Esophagus (tissue), 2 donors: ENCODE measurements around the gene RINL. TPM values are rescaled to one million over a fixed set of nuclear protein-coding genes. Genes with fewer than 3 reads are reported as not detected.
A peak's percentile ranks its signal among the peaks of the same experiment; 100 is the strongest.
"Not testable (repeated sequence)": the region's sequence is repeated elsewhere in the genome, so short reads cannot be mapped to it uniquely, and the experiment has no call there.

ENCODE experiments used
- H3K27ac ChIP-seq, 2 donors: one replicate each; pipeline ENCODE4 v1.5.1; 2013; ENCODE audit warnings: low read depth in 2 of 2, mild to moderate bottlenecking in 2 of 2, inconsistent platforms in 1 of 2, low read length in 1 of 2, moderate library complexity in 1 of 2
- H3K27me3 ChIP-seq, 2 donors: one replicate each; pipeline ENCODE4 v1.6.1; 2013; ENCODE audit warnings: low read length in 2 of 2, control low read depth in 1 of 2, mild to moderate bottlenecking in 1 of 2; ENCODE audit not compliant: insufficient read depth in 2 of 2, control insufficient read depth in 1 of 2
- H3K36me3 ChIP-seq, 2 donors: one replicate each; pipeline ENCODE4 v1.6.1; 2013; ENCODE audit warnings: low read length in 1 of 2; ENCODE audit not compliant: control insufficient read depth in 2 of 2, insufficient read depth in 2 of 2
- H3K4me1 ChIP-seq, 2 donors: one replicate each; pipeline ENCODE4 v1.6.1; 2013; ENCODE audit warnings: low read length in 1 of 2; ENCODE audit not compliant: control insufficient read depth in 2 of 2, insufficient read depth in 2 of 2
- H3K4me3 ChIP-seq, 2 donors: one replicate each; pipeline ENCODE4 v1.5.1; 2013; ENCODE audit warnings: low read length in 2 of 2, mild to moderate bottlenecking in 2 of 2, low read depth in 1 of 2, moderate library complexity in 1 of 2
- H3K9me3 ChIP-seq, 2 donors: one replicate each; pipeline ENCODE4 v1.6.1; 2013; ENCODE audit warnings: mild to moderate bottlenecking in 2 of 2, low read depth in 1 of 2, low read length in 1 of 2, moderate library complexity in 1 of 2; ENCODE audit not compliant: control insufficient read depth in 2 of 2, insufficient read depth in 1 of 2
- WGBS, 2 donors: extraction: QIAGEN DNeasy Blood & Tissue Kit; methylation state at CpG; one replicate each; pipeline ENCODE4 v1.1.7; 2013; 5-methylcytosine and 5-hydroxymethylcytosine counted together
- polyA plus RNA-seq, 2 donors: library from polyadenylated mRNA; stranded (reverse); fragments of 200-250 nt; gene quantifications; one replicate each; pipeline ENCODE4 v1.2.3, GENCODE V29; 2013
- donor health status: healthy with polysubstance abuse.
- donor health status: Bipolar disorder and iron deficiency.

Gene RINL
- polyA plus RNA-seq, 2 donors, result 8.4 to 20.5 TPM

- Histone ChIP-seq H3K27ac (no peak overlapping the region), H3K9me3 (no peaks in the 10 kb centered on the region), H3K4me3 (no peak overlapping the region), H3K27me3 (no peaks in the 10 kb centered on the region), H3K4me1 (peaks cover 0 to 4% of the 10 kb centered on the region in 2 donors), H3K36me3 (peaks cover 0 to 8% of the 10 kb centered on the region in 2 donors)
- 66 to 91% methylated on average over 11 of the region's 11 CpGs for WGBS, 2 donors
These were observed 1.3 kb upstream of the RINL start for GRCh38 chr19:38879400-38879751.

- no peaks in the 10 kb centered on the region for H3K27me3 ChIP-seq
- peaks cover 0 to 6% of the 10 kb centered on the region in 2 donors for H3K4me1 ChIP-seq
- 78 to 79% methylated on average over 16 of the region's 16 CpGs for whole genome bisulfite sequencing, 2 donors
- H3K36me3 ChIP-seq, result peaks cover 0 to 8% of the 10 kb centered on the region in 2 donors
- H3K27ac ChIP-seq, result peak overlapping the region; percentile 60 to 67
- H3K4me3 ChIP-seq, result no peak overlapping the region
- H3K9me3 ChIP-seq, result no peaks in the 10 kb centered on the region
These were observed 712 bp upstream of the RINL start for GRCh38 chr19:38878575-38879399.

GRCh38 chr19:38875656-38876395, 2.2 kb downstream of the RINL start:
- 74 to 84% methylated on average over 6 of the region's 6 CpGs for WGBS, 2 donors
- Histone ChIP-seq H3K4me3 (no peak overlapping the region), H3K36me3 (peaks cover 0 to 6% of the 10 kb centered on the region in 2 donors), H3K4me1 (peaks cover 0 to 7% of the 10 kb centered on the region in 2 donors), H3K9me3 (no peaks in the 10 kb centered on the region), H3K27me3 (no peaks in the 10 kb centered on the region), H3K27ac (no peak overlapping the region)

- WGBS, 2 donors, result 43 to 71% methylated on average over 10 of the region's 10 CpGs
- not testable (repeated sequence) for H3K9me3 ChIP-seq, H3K27ac ChIP-seq, H3K4me3 ChIP-seq, H3K36me3 ChIP-seq, H3K27me3 ChIP-seq
- peaks cover 7 to 21% of the 10 kb centered on the region in 2 donors for H3K4me1 ChIP-seq
These were observed 4.7 kb downstream of the RINL start for GRCh38 chr19:38873400-38873799.

- Histone ChIP-seq H3K4me1 (peaks cover 7 to 17% of the 10 kb centered on the region in 2 donors), H3K4me3 (no peak overlapping the region), H3K27ac (no peak overlapping the region), H3K27me3 (no peaks in the 10 kb centered on the region), H3K9me3 (no peaks in the 10 kb centered on the region), H3K36me3 (no peaks in the 10 kb centered on the region)
- WGBS, 2 donors, result 88 to 90% methylated on average over 17 to 19 of the region's 19 CpGs
These were observed 7.5 kb downstream of the RINL start for GRCh38 chr19:38870612-38871011.

- H3K4me1 ChIP-seq, result peaks cover 7 to 17% of the 10 kb centered on the region in 2 donors
- no peaks in the 10 kb centered on the region for H3K36me3 ChIP-seq
- H3K27ac ChIP-seq, result peak overlapping the region; percentile 52 to 67
- no peaks in the 10 kb centered on the region for H3K9me3 ChIP-seq
- H3K4me3 ChIP-seq, result peak overlapping the region; percentile 31 to 54
- WGBS, 2 donors, result 14 to 18% methylated on average over 52 to 62 of the region's 62 CpGs
- H3K27me3 ChIP-seq, result no peaks in the 10 kb centered on the region
These were observed 8.1 kb downstream of the RINL start for GRCh38 chr19:38869836-38870607.

GRCh38 chr19:38869160-38869835, 8.8 kb downstream of the RINL start:
- H3K36me3 ChIP-seq, result no peaks in the 10 kb centered on the region
- H3K4me3 ChIP-seq, result peak overlapping the region; percentile 31 to 54
- no peaks in the 10 kb centered on the region for H3K9me3 ChIP-seq
- peaks cover 7 to 17% of the 10 kb centered on the region in 2 donors for H3K4me1 ChIP-seq
- WGBS, 2 donors, result 6 to 19% methylated on average over 34 of the region's 34 CpGs
- H3K27me3 ChIP-seq, result no peaks in the 10 kb centered on the region
- H3K27ac ChIP-seq, result peak overlapping the region; percentile 52 to 67

GRCh38 chr19:38868551-38868950, 9.5 kb downstream of the RINL start:
- H3K4me3 ChIP-seq, result no peak overlapping the region

More at GRCh38 chr19:38868551-38868950, 9.5 kb downstream of the RINL start:
- WGBS, 2 donors, result 74 to 78% methylated on average over 6 of the region's 6 CpGs
- H3K4me1 ChIP-seq, result peaks cover 7 to 14% of the 10 kb centered on the region in 2 donors
- H3K36me3 ChIP-seq, result no peaks in the 10 kb centered on the region
- H3K9me3 ChIP-seq, result no peaks in the 10 kb centered on the region
- H3K27me3 ChIP-seq, result no peaks in the 10 kb centered on the region
- H3K27ac ChIP-seq, result peak overlapping the region in 1 of 2 donors; percentile 40
